Measurements from ENCODE around the gene CZIB.
"Not testable (repeated sequence)": the region's sequence is repeated elsewhere in the genome, so short reads cannot be mapped to it uniquely, and the experiment has no call there.

CZIB gene

GRCh38 chr1:53196017-53196484 is 24.4 kb downstream of the CZIB start:
- in situ Hi-C loops (cut with HindIII; ENCODE audit: low pct_unique_long_range_greater_than_20kb, low sequenced_read_pairs), result no loop called here
- TF ChIP-seq JUND (IDR thresholded peaks at IDR 0.05; ENCODE audit: low read depth), result no peak
- no peak for DNase-seq (ENCODE audit: low read depth in 1 of 2, low spot score in 1 of 2)

- no peak for DNase-seq (ENCODE audit: low read depth in 1 of 2, low spot score in 1 of 2)
- TF ChIP-seq JUND (IDR thresholded peaks at IDR 0.05; ENCODE audit: low read depth), result no peak
- in situ Hi-C loops (cut with HindIII; ENCODE audit: low pct_unique_long_range_greater_than_20kb, low sequenced_read_pairs), result no loop called here
Observed at GRCh38 chr1:53195246-53196016, 25.0 kb downstream of the CZIB start.

GRCh38 chr1:53190210-53190611 is 30.2 kb downstream of the CZIB start:
- TF ChIP-seq JUND (IDR thresholded peaks at IDR 0.05; ENCODE audit: low read depth), result no peak
- no peak for DNase-seq (ENCODE audit: low read depth in 1 of 2, low spot score in 1 of 2)
- in situ Hi-C loops (cut with HindIII; ENCODE audit: low pct_unique_long_range_greater_than_20kb, low sequenced_read_pairs), result no loop called here

GRCh38 chr1:53189061-53189460 is 31.4 kb downstream of the CZIB start:
- TF ChIP-seq JUND (IDR thresholded peaks at IDR 0.05; ENCODE audit: low read depth), result no peak
- in situ Hi-C loops (cut with HindIII; ENCODE audit: low pct_unique_long_range_greater_than_20kb, low sequenced_read_pairs), result no loop called here
- DNase-seq (ENCODE audit: low read depth in 1 of 2, low spot score in 1 of 2), result no peak

GRCh38 chr1:53188099-53188498 is 32.3 kb downstream of the CZIB start:
- DNase-seq (ENCODE audit: low read depth in 1 of 2, low spot score in 1 of 2), result no peak
- no peak for TF ChIP-seq JUND (IDR thresholded peaks at IDR 0.05; ENCODE audit: low read depth)
- in situ Hi-C loops (cut with HindIII; ENCODE audit: low pct_unique_long_range_greater_than_20kb, low sequenced_read_pairs), result no loop called here

GRCh38 chr1:53187401-53187800 is 33.0 kb downstream of the CZIB start:
- no peak for TF ChIP-seq JUND (IDR thresholded peaks at IDR 0.05; ENCODE audit: low read depth)
- DNase-seq (ENCODE audit: low read depth in 1 of 2, low spot score in 1 of 2), result no peak
- in situ Hi-C loops (cut with HindIII; ENCODE audit: low pct_unique_long_range_greater_than_20kb, low sequenced_read_pairs), result no loop called here

- no peak for DNase-seq (ENCODE audit: low read depth in 1 of 2, low spot score in 1 of 2)
- TF ChIP-seq JUND (IDR thresholded peaks at IDR 0.05; ENCODE audit: low read depth), result no peak
- in situ Hi-C loops (cut with HindIII; ENCODE audit: low pct_unique_long_range_greater_than_20kb, low sequenced_read_pairs), result no loop called here
Observed at GRCh38 chr1:53186533-53186932, 33.9 kb downstream of the CZIB start.

GRCh38 chr1:53185955-53186297 is 34.5 kb downstream of the CZIB start:
- in situ Hi-C loops (cut with HindIII; ENCODE audit: low pct_unique_long_range_greater_than_20kb, low sequenced_read_pairs); DNase-seq (ENCODE audit: low read depth in 1 of 2, low spot score in 1 of 2): not testable (repeated sequence)

GRCh38 chr1:53183095-53183990 is 37.1 kb downstream of the CZIB start:
- in situ Hi-C loops (cut with HindIII; ENCODE audit: low pct_unique_long_range_greater_than_20kb, low sequenced_read_pairs), result no loop called here
- DNase-seq (ENCODE audit: low read depth in 1 of 2, low spot score in 1 of 2), result no peak

GRCh38 chr1:53182716-53183094 is 37.7 kb downstream of the CZIB start:
- in situ Hi-C loops (cut with HindIII; ENCODE audit: low pct_unique_long_range_greater_than_20kb, low sequenced_read_pairs), result no loop called here
- TF ChIP-seq JUND (IDR thresholded peaks at IDR 0.05; ENCODE audit: low read depth), result no peak
- no peak for DNase-seq (ENCODE audit: low read depth in 1 of 2, low spot score in 1 of 2)

More at GRCh38 chr1:53183095-53183990, 37.1 kb downstream of the CZIB start:
- no peak for TF ChIP-seq JUND (IDR thresholded peaks at IDR 0.05; ENCODE audit: low read depth)

- in situ Hi-C loops (cut with HindIII; ENCODE audit: low pct_unique_long_range_greater_than_20kb, low sequenced_read_pairs), result no loop called here
Observed at GRCh38 chr1:53182111-53182593, 38.3 kb downstream of the CZIB start.

GRCh38 chr1:53180951-53181350 is 39.5 kb downstream of the CZIB start:
- no peak for DNase-seq (ENCODE audit: low read depth in 1 of 2, low spot score in 1 of 2)
- in situ Hi-C loops (cut with HindIII; ENCODE audit: low pct_unique_long_range_greater_than_20kb, low sequenced_read_pairs), result no loop called here
- TF ChIP-seq JUND (IDR thresholded peaks at IDR 0.05; ENCODE audit: low read depth), result no peak

More at GRCh38 chr1:53182111-53182593, 38.3 kb downstream of the CZIB start:
- TF ChIP-seq JUND (IDR thresholded peaks at IDR 0.05; ENCODE audit: low read depth), result no peak
- DNase-seq (ENCODE audit: low read depth in 1 of 2, low spot score in 1 of 2), result peak; percentile 51 to 80

GRCh38 chr1:53180226-53180625 is 40.2 kb downstream of the CZIB start:
- no peak for DNase-seq (ENCODE audit: low read depth in 1 of 2, low spot score in 1 of 2)
- no peak for TF ChIP-seq JUND (IDR thresholded peaks at IDR 0.05; ENCODE audit: low read depth)
- in situ Hi-C loops (cut with HindIII; ENCODE audit: low pct_unique_long_range_greater_than_20kb, low sequenced_read_pairs), result no loop called here

All from T47D (cell line).